GM12892 (cell line): ENCODE data around the gene LRRTM4.

ENCODE experiments used
- DNase-seq: peaks from one replicate; pipeline ENCODE4 v3.0.0; 2011; ENCODE audit not compliant: insufficient read length
- FAIRE-seq: peaks from 2 replicates; lab custom pipeline; 2011; peaks lifted over from hg19 to GRCh38; lab: Jason Lieb, UNC
- POLR2A ChIP-seq: IDR thresholded peaks from 2 replicates; pipeline ENCODE4 v1.6.1; 2011; ENCODE audit warnings: low read depth, low read length, control low read depth
- POLR2AphosphoS5 ChIP-seq: IDR thresholded peaks from 2 replicates; pipeline ENCODE4 v1.6.1; 2011; ENCODE audit warnings: low read depth, low read length, control low read depth
- TAF1 ChIP-seq: IDR thresholded peaks from 2 replicates; pipeline ENCODE4 v1.6.1; 2011; ENCODE audit warnings: low read depth, mild to moderate bottlenecking, control low read depth, low read length, borderline replicate concordance

LRRTM4 gene

GRCh38 chr2:77391119-77391518 lies 131.1 kb downstream of the LRRTM4 start:
- DNase-seq (no peak), FAIRE-seq (no peak)
- no peak for TF ChIP-seq TAF1
- no peak for TF ChIP-seq POLR2AphosphoS5
- TF ChIP-seq POLR2A, result no peak

DNA sequence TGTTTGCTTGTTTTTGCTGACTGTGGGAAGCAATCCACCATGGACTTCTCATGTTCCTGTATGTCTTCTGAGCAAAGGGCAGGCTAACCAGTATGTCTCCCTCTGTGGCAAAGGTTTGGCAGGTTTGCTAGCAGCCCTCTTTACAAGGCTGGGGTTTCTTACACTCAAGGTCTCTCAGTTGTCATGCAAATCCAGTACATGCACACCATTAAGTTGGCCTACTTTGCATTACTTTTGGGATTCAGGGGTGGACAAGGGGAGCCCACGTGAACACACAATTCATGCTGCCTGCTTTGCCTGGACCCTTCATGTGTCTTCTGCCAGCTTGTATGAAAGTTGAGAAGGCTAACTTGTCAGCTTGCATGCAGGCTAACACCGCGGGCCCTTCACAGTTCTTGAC lies 134.9 kb downstream of the LRRTM4 start:
- DNase-seq (no peak), FAIRE-seq (no peak)
- no peak for TF ChIP-seq TAF1
- TF ChIP-seq POLR2A, result no peak
- TF ChIP-seq POLR2AphosphoS5, result no peak

GRCh38 chr2:77372636-77373035 lies 149.5 kb downstream of the LRRTM4 start:
- TF ChIP-seq POLR2AphosphoS5 (no peak), TAF1 (no peak), POLR2A (no peak)
- DNase-seq, result no peak
- no peak for FAIRE-seq

DNA sequence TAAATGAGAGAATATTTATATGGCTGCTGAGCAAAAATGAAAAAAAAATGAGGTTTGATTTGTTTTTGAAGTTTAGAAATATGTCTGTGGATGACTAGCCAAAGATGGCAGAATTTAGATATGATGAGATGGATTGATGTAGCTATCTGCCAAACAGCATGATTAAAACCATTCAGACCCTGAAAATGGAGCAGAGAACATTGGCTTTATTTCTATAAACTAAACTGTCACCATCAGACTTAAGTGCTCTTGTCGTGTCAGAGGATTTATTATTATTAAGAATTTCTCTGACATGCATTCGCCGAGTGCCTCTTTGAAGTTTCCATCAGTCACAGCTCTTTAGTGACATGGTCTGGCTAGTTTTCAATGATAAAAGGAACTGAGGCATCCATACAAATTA lies 151.7 kb downstream of the LRRTM4 start:
- no peak for DNase-seq
- no peak for FAIRE-seq
- no peak for TF ChIP-seq POLR2A

DNA sequence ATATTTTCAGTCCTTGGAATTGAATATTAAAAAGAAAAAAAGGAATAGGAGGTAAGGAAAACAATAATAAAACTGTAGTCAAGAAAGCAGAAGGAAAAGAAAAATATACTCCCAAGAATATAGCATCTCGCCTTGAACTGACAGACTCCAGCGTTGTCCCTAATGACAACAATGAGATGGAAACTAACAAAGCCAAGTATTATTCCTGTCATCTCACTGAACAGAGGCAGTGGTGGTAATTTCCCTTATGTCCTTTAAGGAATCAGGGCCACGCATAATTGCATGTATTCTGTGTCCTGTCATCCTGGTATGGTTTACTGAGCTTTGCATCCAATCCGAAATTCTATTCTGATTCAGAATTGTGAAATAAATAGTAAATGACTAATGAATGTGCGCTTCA lies 158.9 kb downstream of the LRRTM4 start:
- DNase-seq (no peak), FAIRE-seq (no peak)
- TF ChIP-seq TAF1, result no peak
- no peak for TF ChIP-seq POLR2AphosphoS5
- no peak for TF ChIP-seq POLR2A

GRCh38 chr2:77348821-77349220 lies 173.4 kb downstream of the LRRTM4 start:
- no peak for TF ChIP-seq TAF1
- TF ChIP-seq POLR2AphosphoS5, result no peak
- no peak for TF ChIP-seq POLR2A
- no peak for FAIRE-seq
- DNase-seq, result no peak

DNA sequence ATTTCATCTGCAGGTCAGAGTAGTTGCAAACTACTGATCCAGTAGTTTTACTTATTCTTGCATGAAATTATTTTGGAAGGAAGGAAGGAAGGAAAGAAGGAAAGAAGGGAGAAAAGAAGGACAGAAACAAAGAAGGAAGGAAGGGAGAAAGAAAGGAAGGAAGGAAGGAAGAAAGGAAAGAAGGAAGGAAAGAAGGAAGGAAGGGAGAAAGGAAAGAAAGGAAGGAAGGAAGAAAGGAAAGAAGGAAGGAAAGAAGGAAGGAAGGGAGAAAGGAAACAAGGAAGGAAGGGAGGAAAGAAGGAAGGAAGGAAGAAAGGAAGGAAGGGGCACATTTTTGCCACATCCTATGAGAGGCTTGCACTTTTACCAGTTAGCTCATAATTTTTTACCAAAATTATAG lies 186.2 kb downstream of the LRRTM4 start:
- DNase-seq (no peak), FAIRE-seq (no peak)
- TF ChIP-seq TAF1 (no peak), POLR2A (no peak), POLR2AphosphoS5 (no peak)

GRCh38 chr2:77328134-77328931 lies 193.8 kb downstream of the LRRTM4 start:
- DNase-seq, result no peak
- FAIRE-seq, result no peak
- no peak for TF ChIP-seq POLR2AphosphoS5
- no peak for TF ChIP-seq TAF1
- no peak for TF ChIP-seq POLR2A

GRCh38 chr2:77325395-77325794 lies 196.8 kb downstream of the LRRTM4 start:
- TF ChIP-seq POLR2A (no peak), POLR2AphosphoS5 (no peak), TAF1 (no peak)
- FAIRE-seq (no peak), DNase-seq (no peak)

- TF ChIP-seq POLR2AphosphoS5, result no peak
- TF ChIP-seq TAF1, result no peak
- TF ChIP-seq POLR2A, result no peak
- FAIRE-seq (no peak), DNase-seq (no peak)
Observed at GRCh38 chr2:77322431-77322830, 199.7 kb downstream of the LRRTM4 start.

DNA sequence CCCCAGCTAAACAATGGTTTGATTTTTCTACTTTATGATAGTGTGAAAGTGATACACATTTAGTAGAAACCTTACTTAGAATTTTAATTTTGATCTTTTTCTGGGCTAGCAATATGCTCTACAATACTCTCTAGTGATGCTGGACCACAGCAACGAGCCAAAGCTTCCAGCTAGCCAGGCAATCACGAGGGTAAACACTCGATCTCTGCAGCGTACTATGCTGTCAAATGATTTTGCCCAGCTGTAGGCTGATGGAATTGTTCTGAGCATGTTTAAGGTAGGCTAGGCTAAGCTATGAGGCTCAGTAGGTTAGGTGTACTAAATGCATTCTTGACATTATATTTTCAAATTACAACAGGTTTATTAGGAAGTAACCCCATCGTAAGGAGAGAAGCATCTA lies 207.5 kb downstream of the LRRTM4 start:
- TF ChIP-seq POLR2A (no peak), TAF1 (no peak), POLR2AphosphoS5 (no peak)
- DNase-seq, result no peak
- no peak for FAIRE-seq

- DNase-seq (no peak), FAIRE-seq (no peak)
- no peak for TF ChIP-seq POLR2AphosphoS5
- TF ChIP-seq POLR2A, result no peak
- no peak for TF ChIP-seq TAF1
Observed at GRCh38 chr2:77310416-77310815, 211.8 kb downstream of the LRRTM4 start.

GRCh38 chr2:77309725-77310124 lies 212.5 kb downstream of the LRRTM4 start:
- TF ChIP-seq POLR2AphosphoS5, result no peak
- TF ChIP-seq TAF1, result no peak
- TF ChIP-seq POLR2A, result no peak
- no peak for FAIRE-seq

More at GRCh38 chr2:77309725-77310124, 212.5 kb downstream of the LRRTM4 start:
- no peak for DNase-seq
